Osteoblast (primary cell): ENCODE data around the gene ZNF593. TPM values are rescaled to one million over a fixed set of nuclear protein-coding genes. Genes with fewer than 3 reads are reported as not detected.

ENCODE experiments used
- DNase-seq: peaks from one replicate; pipeline ENCODE4 v3.0.0; 2011; ENCODE audit warnings: low spot score, mixed read lengths; ENCODE audit not compliant: insufficient read length; ENCODE audit errors: missing footprints
- H2AFZ ChIP-seq: 2 replicates; pipeline ENCODE4 v1.6.0; 2011; ENCODE audit warnings: mild to moderate bottlenecking, low read length
- H3K27ac ChIP-seq: 2 replicates; pipeline ENCODE4 v1.5.1; 2011; ENCODE audit warnings: mild to moderate bottlenecking, low read depth, low read length, moderate library complexity
- H3K27me3 ChIP-seq: 2 replicates; pipeline ENCODE4 v1.6.0; 2012; ENCODE audit warnings: mild to moderate bottlenecking, control low read depth, inconsistent platforms, low read length, moderate library complexity; ENCODE audit not compliant: insufficient read depth
- H3K36me3 ChIP-seq: 2 replicates; pipeline ENCODE4 v1.5.1; 2011; ENCODE audit warnings: mild to moderate bottlenecking, low read length, control low read depth, moderate library complexity; ENCODE audit not compliant: insufficient read depth
- H3K4me1 ChIP-seq: 2 replicates; pipeline ENCODE4 v1.5.1; 2011; ENCODE audit warnings: mild to moderate bottlenecking, low read length, control low read depth, moderate library complexity; ENCODE audit not compliant: insufficient read depth
- H3K4me2 ChIP-seq: 2 replicates; pipeline ENCODE4 v1.6.0; 2011; ENCODE audit warnings: mild to moderate bottlenecking, low read length; ENCODE audit not compliant: insufficient read depth
- H3K4me3 ChIP-seq: fragments of 200-600 bp; sonication (generic); 3 replicates; pipeline ENCODE4 v1.5.1; 2012; ENCODE audit warnings: mild to moderate bottlenecking, low read length, inconsistent platforms; ENCODE audit not compliant: insufficient read depth
- H3K79me2 ChIP-seq: 2 replicates; pipeline ENCODE4 v1.6.0; 2012; ENCODE audit warnings: mild to moderate bottlenecking, low read length, control low read depth, inconsistent platforms; ENCODE audit not compliant: insufficient read depth
- H3K9me3 ChIP-seq: 2 replicates; pipeline ENCODE4 v1.5.1; 2011; ENCODE audit warnings: low read depth, low read length, control low read depth
- H4K20me1 ChIP-seq: 2 replicates; pipeline ENCODE4 v1.6.0; 2012; ENCODE audit warnings: mild to moderate bottlenecking, low read length, control low read depth; ENCODE audit not compliant: insufficient read depth
- CTCF ChIP-seq: IDR thresholded peaks from 2 replicates; pipeline ENCODE4 v1.5.1; 2011; ENCODE audit warnings: mild to moderate bottlenecking, low read depth, low read length, moderate library complexity; ENCODE audit errors: extremely low read depth
- total RNA-seq: library from RNA; depleted of rRNA; stranded (reverse); fragments of >200 nt; gene quantifications from 2 replicates; pipeline ENCODE4 v1.2.3, GENCODE V29; 2012

Gene ZNF593
- total RNA-seq, 1 donor = 29.0 TPM

DNA sequence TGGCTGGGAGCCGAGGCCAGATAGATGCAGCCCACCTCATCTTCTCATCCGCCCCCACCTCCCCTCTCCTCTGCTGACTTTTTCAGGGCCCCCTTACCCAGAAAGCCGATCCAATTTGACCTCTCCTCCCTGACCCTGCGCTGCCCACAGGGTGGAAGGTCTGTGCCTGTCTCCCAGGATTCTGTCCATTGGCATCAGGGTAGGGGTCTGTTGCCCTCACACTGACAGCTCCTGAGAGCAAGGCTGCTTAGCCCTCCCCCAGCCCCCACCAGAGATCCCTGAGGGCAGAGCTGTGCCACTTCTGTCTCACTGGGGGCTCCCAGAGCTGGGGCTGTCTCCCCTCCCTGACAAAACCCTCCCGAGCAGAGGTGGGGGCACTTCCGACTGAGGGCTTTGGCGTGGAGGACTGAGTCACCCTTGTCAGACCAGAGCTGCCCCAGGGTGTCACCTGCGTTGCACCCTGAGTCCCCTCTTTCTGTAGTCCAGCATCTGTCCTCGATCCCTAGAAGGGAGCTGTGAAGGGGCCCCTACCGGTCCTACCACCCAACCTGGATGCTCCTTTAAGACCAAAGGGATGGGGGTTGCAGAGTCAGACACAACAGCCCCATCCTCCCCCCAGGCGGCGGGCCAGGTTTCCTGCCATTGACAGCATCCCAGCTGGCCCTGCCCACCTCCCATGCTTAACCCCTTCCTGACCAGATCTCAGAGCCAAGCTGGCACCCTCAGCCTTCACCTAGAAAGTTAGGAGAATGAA, 13.2 kb upstream of the ZNF593 start:
- Histone ChIP-seq H3K36me3 (no peaks in the 10 kb centered on the region), H3K79me2 (no peaks in the 10 kb centered on the region), H3K4me3 (no peak overlapping the region), H3K4me1 (no peaks in the 10 kb centered on the region), H3K4me2 (no peak overlapping the region), H3K27me3 (peaks cover 35% of the 10 kb centered on the region), H4K20me1 (no peaks in the 10 kb centered on the region), H2AFZ (no peak overlapping the region), H3K9me3 (no peaks in the 10 kb centered on the region), H3K27ac (no peak overlapping the region)
- no peak for TF ChIP-seq CTCF
- DNase-seq = no peak

DNA sequence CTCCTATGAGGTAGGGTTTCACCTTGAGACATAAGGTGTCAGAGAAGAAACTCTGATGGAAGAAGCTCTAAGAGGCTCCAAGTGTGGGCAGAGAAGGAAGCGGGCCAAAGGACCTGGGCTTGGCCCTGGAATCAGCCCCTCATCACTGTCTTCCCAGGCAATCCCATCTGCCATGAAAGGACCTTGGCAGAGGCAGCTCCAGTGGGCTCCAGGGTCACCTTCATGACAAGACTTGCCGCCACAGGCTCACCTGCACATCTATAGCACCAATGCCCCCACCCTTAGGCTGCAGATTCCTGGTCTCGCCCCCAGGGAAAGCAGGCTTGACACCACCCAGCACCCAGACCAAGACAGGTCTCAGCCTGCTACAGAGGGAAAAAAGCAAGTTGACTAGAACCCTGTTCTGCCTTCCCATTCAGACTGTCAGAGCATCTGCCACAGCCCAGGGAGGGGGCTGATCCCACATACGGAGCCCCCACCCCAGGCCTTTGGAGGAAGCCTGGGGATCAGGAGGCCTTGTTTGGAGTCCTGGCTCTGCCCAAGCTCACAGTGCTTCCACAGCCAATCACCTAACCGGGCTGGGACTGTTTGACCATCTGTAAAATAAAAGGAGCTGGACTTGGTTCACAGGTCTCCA, 11.3 kb upstream of the ZNF593 start:
- Histone ChIP-seq H2AFZ (no peak overlapping the region), H3K79me2 (no peaks in the 10 kb centered on the region), H4K20me1 (no peaks in the 10 kb centered on the region), H3K4me1 (peaks cover 4% of the 10 kb centered on the region), H3K27me3 (peaks cover 36% of the 10 kb centered on the region), H3K4me3 (no peak overlapping the region), H3K4me2 (no peak overlapping the region), H3K36me3 (no peaks in the 10 kb centered on the region), H3K27ac (no peak overlapping the region), H3K9me3 (no peaks in the 10 kb centered on the region)
- TF ChIP-seq CTCF = no peak
- DNase-seq = no peak

- peak; percentile 87 for DNase-seq
- Histone ChIP-seq H4K20me1 (no peaks in the 10 kb centered on the region), H3K27ac (no peak within 1 kb of the TSS), H2AFZ (no peak within 1 kb of the TSS), H3K9me3 (no peaks in the 10 kb centered on the region), H3K27me3 (peaks cover 33% of the 10 kb centered on the region), H3K36me3 (no peaks in the 10 kb centered on the region), H3K4me3 (no peak within 1 kb of the TSS), H3K4me1 (peaks cover 4% of the 10 kb centered on the region), H3K4me2 (no peak within 1 kb of the TSS), H3K79me2 (no peaks in the 10 kb centered on the region)
- TF ChIP-seq CTCF = no peak
Measured at GRCh38 chr1:26158908-26159742, 10.6 kb upstream of the ZNF593 start, which contains the start of gene FAM110D. Gene FAM110D, plus strand, starts transcription at chr1:26159079. Its CDS starts 2,213 bp downstream, at chr1:26161292.

DNA sequence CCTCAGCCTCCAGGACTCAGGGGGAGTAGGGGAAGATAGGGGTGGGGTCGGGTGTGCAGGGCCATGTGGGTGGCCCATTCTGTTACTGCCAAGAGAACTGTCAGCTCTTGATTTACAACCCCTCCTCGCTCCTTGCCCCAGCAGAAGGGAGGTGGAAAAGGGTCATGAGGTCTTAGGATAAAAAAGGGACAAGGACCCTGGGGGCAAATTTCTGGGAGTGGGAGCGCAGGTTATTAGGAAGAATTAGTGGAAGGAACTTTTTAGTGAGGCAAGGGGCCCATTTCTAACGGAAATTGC, 10.0 kb upstream of the ZNF593 start:
- no peaks in the 10 kb centered on the region for H4K20me1 ChIP-seq

More for the DNA sequence above, 10.0 kb upstream of the ZNF593 start:
- Histone ChIP-seq H3K27me3 (peaks cover 33% of the 10 kb centered on the region), H3K27ac (no peak overlapping the region), H3K36me3 (no peaks in the 10 kb centered on the region), H3K9me3 (no peaks in the 10 kb centered on the region), H3K79me2 (no peaks in the 10 kb centered on the region), H2AFZ (no peak overlapping the region), H3K4me3 (no peak overlapping the region), H3K4me2 (no peak overlapping the region), H3K4me1 (peaks cover 4% of the 10 kb centered on the region)
- no peak for TF ChIP-seq CTCF
- no peak for DNase-seq
